Endothelial cell of umbilical vein (primary cell): ENCODE data around the gene CIB1. TPM values are rescaled to one million over a fixed set of nuclear protein-coding genes. Genes with fewer than 3 reads are reported as not detected.

Experiments used
- BruUV-seq: library from RNA; stranded (reverse); fragments of 400-500 nt; replicated peaks from 2 replicates; lab custom pipeline; 2021; lab: Mats Ljungman, UMichigan
- CTCF ChIA-PET: fragments of 300-600, 350-600 bp; sonication (Branson Sonifier 250); formaldehyde crosslinking; loops from one replicate; lab custom pipeline; 2021; ENCODE audit warnings: antibody characterized with exemption, inconsistent platforms; lab: Charles Lee
- POLR2A ChIA-PET: fragments of 300-600, 350-600 bp; sonication (Branson Sonifier 250); formaldehyde crosslinking; loops from one replicate; lab custom pipeline; 2021; ENCODE audit warnings: antibody characterized with exemption, inconsistent platforms; lab: Charles Lee
- DNase-seq: peaks from one replicate; pipeline ENCODE4 v3.0.0-alpha.2; 2011; ENCODE audit warnings: low read depth, low spot score
- FAIRE-seq: peaks from 2 replicates; lab custom pipeline; 2011; peaks lifted over from hg19 to GRCh38; lab: Jason Lieb, UNC
- H2AFZ ChIP-seq: 2 replicates; pipeline ENCODE4 v1.6.0; 2012; ENCODE audit warnings: low read depth, low read length, control low read depth, inconsistent platforms
- H3K27ac ChIP-seq: 2 replicates; pipeline ENCODE4 v1.5.1; 2011; ENCODE audit warnings: low read depth, mild to moderate bottlenecking, control low read depth, low read length, moderate library complexity; ENCODE audit not compliant: insufficient read depth
- H3K27me3 ChIP-seq, 2 experiments: 2 replicates each; pipeline versions ENCODE4 v1.6.0 to v1.6.1; 2011; ENCODE audit warnings: low read length in 2 of 2, mixed read lengths in 1 of 2; ENCODE audit not compliant: control insufficient read depth in 2 of 2, insufficient read depth in 2 of 2
- H3K36me3 ChIP-seq, 2 experiments: 2 replicates in 1 of 2; 3 replicates in 1 of 2; pipeline ENCODE4 v1.5.1; 2011; ENCODE audit warnings: low read length in 2 of 2, mild to moderate bottlenecking in 1 of 2, moderate library complexity in 1 of 2; ENCODE audit not compliant: control insufficient read depth in 2 of 2, insufficient read depth in 2 of 2; ENCODE audit errors: extremely low read depth in 1 of 2
- H3K4me1 ChIP-seq: 3 replicates; pipeline ENCODE4 v1.5.1; 2011; ENCODE audit warnings: mild to moderate bottlenecking, low read length; ENCODE audit not compliant: control insufficient read depth, insufficient read depth; ENCODE audit errors: extremely low read depth
- H3K4me2 ChIP-seq: 2 replicates; pipeline ENCODE4 v1.6.1; 2011; ENCODE audit warnings: low read length, control low read depth, mixed read lengths; ENCODE audit not compliant: insufficient read depth
- H3K4me3 ChIP-seq, 3 experiments: fragments of 200-600 bp in 1 of 3; sonication (generic), shearing (Covaris generic) in 1 of 3; replicated peaks in 1 of 3; 2 replicates each; pipeline ENCODE4 v1.5.1; 2011 to 2016; ENCODE audit warnings: control low read depth in 3 of 3, low read length in 3 of 3, mild to moderate bottlenecking in 2 of 3, inconsistent platforms in 1 of 3, low read depth in 1 of 3, moderate library complexity in 1 of 3; ENCODE audit not compliant: insufficient read depth in 1 of 3
- H3K79me2 ChIP-seq: 2 replicates; pipeline ENCODE4 v1.6.0; 2012; ENCODE audit warnings: low read length, inconsistent platforms; ENCODE audit not compliant: control insufficient read depth, insufficient read depth
- H3K9ac ChIP-seq: replicated peaks from 2 replicates; pipeline ENCODE3; 2011; ENCODE audit warnings: low read length, control low read depth; ENCODE audit not compliant: insufficient read depth; ENCODE audit errors: extremely low read depth
- H3K9me1 ChIP-seq: replicated peaks from 3 replicates; pipeline ENCODE4 v1.6.0; 2011; ENCODE audit warnings: mild to moderate bottlenecking, low read length; ENCODE audit not compliant: control insufficient read depth, insufficient read depth; ENCODE audit errors: extremely low read depth
- H3K9me3 ChIP-seq: replicated peaks from 2 replicates; pipeline ENCODE4 v1.5.1; 2012; ENCODE audit warnings: low read length, inconsistent platforms; ENCODE audit not compliant: control insufficient read depth, insufficient read depth
- H4K20me1 ChIP-seq: replicated peaks from 2 replicates; pipeline ENCODE3; 2011; ENCODE audit warnings: mild to moderate bottlenecking, low read length; ENCODE audit not compliant: control insufficient read depth, insufficient read depth; ENCODE audit errors: extremely low read depth
- JUN ChIP-seq: IDR thresholded peaks from 2 replicates; pipeline ENCODE4 v1.6.1; 2011; ENCODE audit warnings: borderline replicate concordance, low read depth; ENCODE audit not compliant: insufficient read length, insufficient read depth
- MYC ChIP-seq: IDR thresholded peaks from one replicate; pipeline ENCODE4 v1.6.1; 2011; ENCODE audit warnings: mild to moderate bottlenecking, low read depth, low read length
- POLR2A ChIP-seq: IDR thresholded peaks from 2 replicates; pipeline ENCODE4 v1.6.1; 2012; ENCODE audit warnings: low read depth, mild to moderate bottlenecking, control low read depth, low read length
- dilution Hi-C: fragments of 300-500 bp; cut with MboI; formaldehyde crosslinking; loops from one replicate; pipeline ENCODE4 v1.15.0; 2019; ENCODE audit warnings: low sequenced_read_pairs; ENCODE audit not compliant: extremely low pct_ligation_motif_present
- intact Hi-C: fragments of 100-400 bp; cut with micrococcal nuclease; formaldehyde crosslinking; loops from one replicate; pipeline ENCODE4 v1.10.0; 2022
- polyA plus RNA-seq, 4 experiments: library from polyadenylated mRNA; depleted of rRNA in 3 of 4; stranded (reverse) in 3 of 4; unstranded in 1 of 4; fragments of >200 nt; gene quantifications; 2 replicates each; pipeline versions ENCODE4 v1.2.1 to v1.2.3, GENCODE V29; 2011 to 2012; ENCODE audit warnings: missing spikeins in 1 of 4
- total RNA-seq: library from RNA; stranded (reverse); gene quantifications from 2 replicates; pipeline ENCODE4 v1.2.3, GENCODE V29; 2021
- TF ChIP-seq, protein P1 (sequence below): IDR thresholded peaks from 2 replicates; pipeline ENCODE4 v1.6.1; 2011; ENCODE audit not compliant: insufficient read depth, insufficient read length
- TF ChIP-seq, protein P2 (sequence below), 2 donors: IDR thresholded peaks; 1 replicate in 1 of 2; 2 replicates in 1 of 2; pipeline ENCODE4 v1.5.1; 2011; ENCODE audit warnings: low read length in 2 of 2, mild to moderate bottlenecking in 2 of 2, moderate library complexity in 2 of 2, control low read depth in 1 of 2, inconsistent platforms in 1 of 2, low read depth in 1 of 2; ENCODE audit not compliant: insufficient read depth in 1 of 2; ENCODE audit errors: extremely low read depth in 1 of 2

CIB1 gene
- total and polyA plus RNA-seq, 2 donors (not counting 3 experiments of a cell fraction or from before 2014, with no cell fraction given), result 58.3 to 105 TPM

DNA sequence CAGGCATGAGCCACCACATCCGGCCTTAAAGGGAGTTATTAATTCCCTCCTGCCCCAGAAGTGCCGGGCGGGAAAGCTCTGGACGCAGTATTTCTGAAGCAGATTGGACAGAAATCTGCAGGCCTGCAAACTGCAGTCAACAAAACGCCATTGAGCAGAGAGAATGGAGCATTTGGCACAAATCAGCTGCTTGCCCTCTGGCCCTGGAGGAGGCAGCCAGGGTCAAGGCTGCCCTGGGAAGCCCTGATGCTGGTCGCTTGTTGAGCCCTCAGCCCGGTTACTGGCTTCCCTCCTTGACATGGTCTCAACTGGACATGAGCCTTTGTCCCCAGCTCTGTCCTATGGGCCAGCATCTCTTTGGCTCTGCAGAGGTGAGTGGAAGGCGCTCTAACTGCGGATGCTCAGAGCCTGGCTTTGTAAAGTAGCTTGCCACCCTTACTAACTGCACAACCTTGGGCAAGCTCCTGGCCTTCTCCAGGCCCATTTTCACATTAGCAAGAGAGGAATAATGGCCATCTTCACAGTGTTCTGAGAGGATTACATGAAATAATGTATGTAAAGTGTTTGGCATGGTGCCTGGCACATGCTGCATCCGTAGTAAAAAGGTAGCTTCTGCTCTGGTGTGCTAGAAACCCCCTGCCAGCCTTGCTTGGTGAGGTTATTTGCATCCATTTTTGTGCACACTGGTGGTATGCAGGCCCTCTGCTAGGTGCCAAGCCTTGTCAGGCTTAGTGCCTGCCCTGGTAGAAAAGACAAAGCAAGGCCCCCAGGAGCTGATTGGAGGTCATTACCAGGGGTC is 28.5 kb downstream of the CIB1 start:
- H3K9me3 ChIP-seq, result no peaks in the 10 kb centered on the region
- dilution Hi-C loops, result no loop called here

More for the DNA sequence above, 28.5 kb downstream of the CIB1 start:
- TF ChIP-seq, protein P1, sequence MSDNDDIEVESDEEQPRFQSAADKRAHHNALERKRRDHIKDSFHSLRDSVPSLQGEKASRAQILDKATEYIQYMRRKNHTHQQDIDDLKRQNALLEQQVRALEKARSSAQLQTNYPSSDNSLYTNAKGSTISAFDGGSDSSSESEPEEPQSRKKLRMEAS, result no peak
- TF ChIP-seq JUN, result no peak
- TF ChIP-seq, protein P2, sequence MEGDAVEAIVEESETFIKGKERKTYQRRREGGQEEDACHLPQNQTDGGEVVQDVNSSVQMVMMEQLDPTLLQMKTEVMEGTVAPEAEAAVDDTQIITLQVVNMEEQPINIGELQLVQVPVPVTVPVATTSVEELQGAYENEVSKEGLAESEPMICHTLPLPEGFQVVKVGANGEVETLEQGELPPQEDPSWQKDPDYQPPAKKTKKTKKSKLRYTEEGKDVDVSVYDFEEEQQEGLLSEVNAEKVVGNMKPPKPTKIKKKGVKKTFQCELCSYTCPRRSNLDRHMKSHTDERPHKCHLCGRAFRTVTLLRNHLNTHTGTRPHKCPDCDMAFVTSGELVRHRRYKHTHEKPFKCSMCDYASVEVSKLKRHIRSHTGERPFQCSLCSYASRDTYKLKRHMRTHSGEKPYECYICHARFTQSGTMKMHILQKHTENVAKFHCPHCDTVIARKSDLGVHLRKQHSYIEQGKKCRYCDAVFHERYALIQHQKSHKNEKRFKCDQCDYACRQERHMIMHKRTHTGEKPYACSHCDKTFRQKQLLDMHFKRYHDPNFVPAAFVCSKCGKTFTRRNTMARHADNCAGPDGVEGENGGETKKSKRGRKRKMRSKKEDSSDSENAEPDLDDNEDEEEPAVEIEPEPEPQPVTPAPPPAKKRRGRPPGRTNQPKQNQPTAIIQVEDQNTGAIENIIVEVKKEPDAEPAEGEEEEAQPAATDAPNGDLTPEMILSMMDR (IDR thresholded peaks at IDR 0.05; ENCODE audit: extremely low read depth in 1 of 2, insufficient read depth in 1 of 2, low read depth in 1 of 2, low read length in 2 of 2), result no peak
- TF ChIP-seq POLR2A, result no peak
- TF ChIP-seq MYC, result no peak
- Histone ChIP-seq H3K9ac (no peak overlapping the region), H3K9me1 (no peaks in the 10 kb centered on the region), H2AFZ (no peak overlapping the region), H3K27ac (no peak overlapping the region), H3K79me2 (no peaks in the 10 kb centered on the region), H3K27me3 (no peaks in the 10 kb centered on the region), H3K4me3 (no peak overlapping the region), H3K36me3 (no peaks in the 10 kb centered on the region), H3K4me2 (no peak overlapping the region), H4K20me1 (no peaks in the 10 kb centered on the region), H3K4me1 (peaks cover 6% of the 10 kb centered on the region)
- BruUV-seq, result no TSS peak
- ChIA-PET POLR2A (no interaction called here), CTCF (interaction anchor here (0.6 to 7.5 kb wide), 3 partner anchors 11 to 227 kb away, joined by 4 to 34 read pairs (median 6); no protein-coding TSS in a partner anchor)
- intact Hi-C loops, result no loop called here
- no peak for DNase-seq
- no peak for FAIRE-seq
